ENCODE measurements around the gene TCERG1L.

GRCh38 chr10:131071721-131072120 lies 239.8 kb downstream of the TCERG1L start:
- no peak for TF ChIP-seq CTCF (IDR thresholded peaks at IDR 0.05)
- TF ChIP-seq POLR2A (IDR thresholded peaks at IDR 0.05), result no peak

Measured in stomach (tissue), 4 donors.